ENCODE results near the gene AGO3.

GRCh38 chr1:36081926-36082485, 151.1 kb downstream of the AGO3 start:
- no peak for TF ChIP-seq CTCF (IDR thresholded peaks at IDR 0.05)
- TF ChIP-seq POLR2A (IDR thresholded peaks at IDR 0.05), result no peak
- TF ChIP-seq POLR2AphosphoS5 (IDR thresholded peaks at IDR 0.05), result no peak
- no peak for TF ChIP-seq EP300 (IDR thresholded peaks at IDR 0.05)
